HG02885 (cell line): ENCODE results near the gene INSYN2A.

Source experiments
- ATAC-seq: cut with Tn5 transposase; IDR thresholded peaks from one replicate; pipeline ENCODE4 v1.9.1; 2021; ENCODE audit warnings: mild to moderate bottlenecking; ENCODE audit not compliant: unreplicated experiment, poor library complexity

Gene INSYN2A

GRCh38 chr10:127196282-127197153 is at the start of gene INSYN2A:
TSS of gene INSYN2A (minus strand) at chr10:127196591. CDS start at chr10:127176395, 20,196 bp downstream.
- no peak for ATAC-seq

- ATAC-seq: no peak
Observed at GRCh38 chr10:127245456-127245855, 49.1 kb upstream of the INSYN2A start.

DNA sequence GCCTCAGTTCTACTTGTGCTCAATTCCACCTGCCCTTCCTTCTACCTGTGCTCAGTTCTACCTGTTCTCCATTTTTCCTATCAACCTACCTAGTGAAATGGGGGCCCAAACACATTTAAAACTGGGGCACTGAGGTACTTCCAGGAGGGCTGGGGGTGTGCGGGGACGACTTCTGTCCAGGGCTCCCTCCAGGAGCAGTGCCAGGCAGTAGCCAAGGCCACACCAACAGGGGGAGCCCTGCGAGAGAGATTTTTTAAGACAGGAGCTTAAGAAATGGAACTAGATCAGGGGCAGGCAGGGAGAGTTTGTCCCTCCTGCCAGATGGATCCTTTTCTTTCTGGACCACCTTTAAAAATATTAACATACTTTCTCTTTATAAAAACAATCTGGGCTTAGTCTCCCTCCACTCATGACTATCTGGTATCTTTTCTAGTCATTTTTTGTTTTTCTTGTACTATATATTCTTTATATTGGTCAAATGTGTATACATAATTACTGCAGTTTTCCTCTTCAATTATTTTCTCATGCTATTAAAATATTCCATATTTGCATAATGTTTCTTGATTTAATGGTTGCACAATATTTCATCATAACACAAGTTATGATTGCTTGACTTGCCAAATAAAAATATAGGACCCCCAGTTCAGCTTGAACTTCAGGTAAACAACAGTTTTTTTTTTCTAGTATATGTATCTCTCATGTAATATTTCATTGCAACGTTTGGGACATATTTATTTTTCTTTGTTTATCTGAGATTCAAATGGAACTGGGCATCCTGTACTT is 47.3 kb upstream of the INSYN2A start:
- ATAC-seq: no peak

GRCh38 chr10:127242914-127243313 is 46.5 kb upstream of the INSYN2A start:
- no peak for ATAC-seq

GRCh38 chr10:127236266-127236665 is 39.9 kb upstream of the INSYN2A start:
- no peak for ATAC-seq

DNA sequence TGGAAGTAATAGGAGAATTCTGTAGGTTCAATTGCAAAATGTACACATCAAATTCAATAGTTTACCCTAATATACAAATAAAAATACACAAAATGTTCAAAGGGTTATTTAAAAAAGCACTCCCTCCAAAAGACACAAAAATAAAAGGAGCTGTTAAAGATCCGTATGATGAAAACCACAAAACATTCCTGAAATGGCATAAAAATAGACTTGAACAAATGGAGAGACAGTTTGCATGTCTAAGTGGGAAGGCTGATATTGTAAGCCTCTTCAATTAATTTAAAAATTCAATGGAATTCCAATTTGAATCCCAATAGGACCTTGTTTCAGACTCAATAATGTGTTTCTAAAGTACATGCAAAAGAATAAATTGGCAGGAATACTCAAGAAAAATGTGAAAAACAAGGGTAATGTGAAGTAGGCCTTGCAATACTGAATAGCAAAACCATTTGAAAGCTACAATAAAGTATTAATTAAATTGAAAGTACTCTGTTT is 38.0 kb upstream of the INSYN2A start:
- no peak for ATAC-seq

DNA sequence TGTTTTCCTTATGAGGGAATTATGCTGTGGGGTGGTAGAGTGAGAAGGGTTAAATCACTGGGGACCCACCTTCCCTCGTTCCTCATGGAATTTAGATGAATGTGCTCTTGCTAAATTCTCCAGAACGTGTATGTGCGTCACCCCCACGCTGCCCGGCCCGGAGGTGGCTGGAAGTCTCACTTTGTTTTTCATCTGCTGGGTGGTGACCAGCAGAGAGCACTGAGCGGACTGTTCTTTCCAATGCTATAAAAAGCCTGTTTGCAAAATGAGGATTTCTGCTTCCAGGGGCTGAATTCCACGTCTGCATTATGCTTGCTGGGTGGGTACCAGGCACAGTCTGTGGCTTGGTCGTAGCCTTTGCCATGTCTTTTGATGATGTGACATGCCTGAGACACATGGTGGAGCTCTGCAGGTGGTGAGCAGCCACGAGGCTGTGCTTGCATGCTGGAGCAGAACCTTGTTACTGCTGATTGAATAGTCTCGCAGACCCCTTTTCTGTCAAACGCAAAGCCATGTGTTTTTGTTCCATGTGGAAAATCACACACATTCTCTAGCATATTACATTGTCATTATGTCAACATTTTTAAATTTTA is 31.9 kb upstream of the INSYN2A start:
- no peak for ATAC-seq

GRCh38 chr10:127227663-127228062 is 31.3 kb upstream of the INSYN2A start:
- ATAC-seq: no peak

DNA sequence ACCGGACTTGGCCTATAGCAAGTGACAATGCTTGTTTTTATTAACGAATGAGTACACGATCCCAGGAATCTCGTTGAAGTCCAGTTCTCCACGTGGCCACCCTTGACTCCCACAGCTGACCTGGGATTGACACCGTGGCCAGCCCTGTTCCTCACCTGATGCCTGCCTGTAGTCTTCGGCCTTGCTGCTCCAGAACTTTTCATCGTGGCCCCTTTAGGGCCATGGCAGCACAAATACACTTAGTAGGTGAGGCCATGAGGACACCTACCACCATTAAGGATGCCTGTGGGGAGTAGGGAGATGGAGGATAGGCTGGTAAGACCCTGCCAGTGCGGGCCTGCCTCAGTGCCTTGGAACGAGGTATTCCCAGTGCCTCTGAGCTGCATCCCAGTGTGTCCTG is 30.6 kb upstream of the INSYN2A start:
- ATAC-seq: no peak

- no peak for ATAC-seq
Observed at GRCh38 chr10:127221281-127221680, 24.9 kb upstream of the INSYN2A start.

DNA sequence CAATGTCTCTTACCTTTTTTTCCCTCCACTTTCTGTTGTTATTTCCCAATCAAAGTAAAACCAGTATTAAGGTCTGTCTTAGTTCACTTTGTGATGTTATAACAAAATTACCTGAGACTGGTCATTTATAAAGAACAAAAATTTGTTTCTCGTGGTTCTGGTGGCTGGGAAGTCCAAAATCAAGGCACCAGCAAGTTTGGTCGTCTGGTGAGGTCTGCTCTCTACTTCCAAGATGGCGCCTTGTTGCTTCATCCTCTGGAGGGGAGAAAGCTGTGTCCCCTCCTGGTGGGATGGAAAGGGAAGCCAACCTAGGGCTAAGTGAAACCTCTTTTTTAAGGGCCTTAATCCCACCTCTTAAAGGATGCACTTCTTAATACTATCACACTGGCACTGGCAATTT is 22.3 kb upstream of the INSYN2A start:
- ATAC-seq: no peak

DNA sequence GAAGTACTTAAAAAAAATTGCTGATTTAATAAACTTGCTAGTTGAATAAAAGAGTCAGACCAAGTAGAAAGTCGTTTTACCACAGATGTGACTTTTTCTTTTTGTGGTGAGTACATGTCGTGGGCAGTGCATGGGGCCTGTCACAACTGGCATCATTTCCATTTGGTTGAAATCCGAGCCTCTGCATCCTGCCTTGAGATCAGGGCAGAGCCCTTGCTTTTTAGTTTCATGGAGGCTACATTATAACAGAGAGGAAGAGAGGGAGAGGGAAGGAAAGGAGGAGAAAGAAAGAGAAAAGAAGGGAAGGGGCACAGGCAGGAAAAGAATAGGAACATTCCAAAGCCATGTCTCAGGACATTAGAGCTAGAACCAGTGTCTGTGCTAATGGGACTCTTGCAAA is 20.4 kb upstream of the INSYN2A start:
- no peak for ATAC-seq

DNA sequence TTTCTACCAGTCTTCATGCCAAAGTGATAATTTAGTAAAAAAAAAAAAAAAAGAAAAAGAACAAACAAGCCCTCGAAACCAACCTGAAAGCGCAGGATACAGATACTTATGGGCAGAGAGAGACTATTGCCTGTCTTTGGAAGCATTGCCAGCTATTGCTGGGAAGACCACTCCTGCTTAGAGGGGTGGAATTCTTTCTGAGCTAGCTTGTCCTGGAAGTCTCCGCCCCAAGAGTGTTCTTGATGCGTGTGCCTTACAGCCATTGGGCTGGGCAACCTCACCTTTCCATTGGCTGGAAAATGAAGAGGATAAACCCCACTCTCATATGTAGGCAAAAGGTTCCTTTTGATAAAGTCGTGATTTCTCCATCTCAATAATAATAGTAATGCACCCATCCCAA is 19.9 kb upstream of the INSYN2A start:
- ATAC-seq: no peak

DNA sequence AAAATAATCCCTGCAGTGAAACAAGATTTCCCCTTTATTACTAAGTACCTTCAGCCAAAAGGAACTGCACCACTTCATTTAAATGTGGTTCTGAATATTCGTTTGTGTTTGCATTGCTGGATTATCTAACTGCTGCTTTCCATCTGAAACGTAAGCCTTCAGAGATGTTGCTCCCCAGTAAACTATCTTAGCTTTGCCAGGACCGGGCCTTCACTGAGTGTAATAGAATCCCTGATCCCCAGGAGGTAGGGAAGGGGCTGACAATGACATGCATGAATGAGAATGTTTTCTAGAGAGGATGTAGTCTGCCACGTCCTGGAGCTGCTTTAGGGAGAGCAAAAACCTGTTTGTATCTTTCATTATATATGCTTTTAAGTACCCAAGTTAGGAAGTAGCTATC is 19.5 kb upstream of the INSYN2A start:
- ATAC-seq: no peak

GRCh38 chr10:127210936-127211466 is 14.6 kb upstream of the INSYN2A start:
- no peak for ATAC-seq

GRCh38 chr10:127207081-127207480 is 10.7 kb upstream of the INSYN2A start:
- ATAC-seq: no peak

DNA sequence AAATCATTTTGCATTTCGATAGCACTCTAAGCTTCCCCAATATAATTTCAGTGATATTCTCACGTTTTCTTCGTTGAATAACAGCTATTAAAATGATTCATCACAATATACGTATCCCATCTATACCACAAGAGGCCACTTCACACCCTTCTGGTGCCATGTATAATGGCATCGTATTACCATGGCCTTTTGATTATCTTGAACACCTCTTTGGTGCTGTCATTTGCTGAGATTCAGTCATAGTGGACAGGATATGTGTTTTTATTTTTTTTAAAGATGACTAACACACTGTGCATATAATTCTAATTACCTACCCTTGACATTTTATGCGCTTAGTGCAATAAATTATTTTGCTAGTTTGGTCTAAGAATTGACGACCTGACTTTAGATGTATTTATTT is 6.7 kb upstream of the INSYN2A start:
- no peak for ATAC-seq

DNA sequence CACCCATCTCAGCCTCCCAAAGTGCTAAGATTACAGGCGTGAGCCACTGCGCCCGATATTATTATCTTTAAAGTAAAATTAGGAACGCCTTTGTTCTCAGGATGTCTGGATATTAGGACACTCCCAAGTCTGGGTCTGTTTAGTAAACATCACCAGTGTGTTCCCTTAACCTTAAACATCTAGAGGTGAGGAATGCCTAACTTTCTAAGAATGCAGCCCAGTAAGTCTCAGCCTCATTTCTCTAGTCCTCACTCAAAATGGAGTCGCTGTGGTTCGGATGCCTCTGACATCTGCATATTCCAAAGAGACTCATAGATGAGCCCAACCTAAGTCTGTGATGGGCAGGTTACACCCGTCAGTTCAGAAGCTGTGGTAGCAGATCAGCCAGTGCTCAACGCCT is 4.3 kb upstream of the INSYN2A start:
- ATAC-seq: no peak

DNA sequence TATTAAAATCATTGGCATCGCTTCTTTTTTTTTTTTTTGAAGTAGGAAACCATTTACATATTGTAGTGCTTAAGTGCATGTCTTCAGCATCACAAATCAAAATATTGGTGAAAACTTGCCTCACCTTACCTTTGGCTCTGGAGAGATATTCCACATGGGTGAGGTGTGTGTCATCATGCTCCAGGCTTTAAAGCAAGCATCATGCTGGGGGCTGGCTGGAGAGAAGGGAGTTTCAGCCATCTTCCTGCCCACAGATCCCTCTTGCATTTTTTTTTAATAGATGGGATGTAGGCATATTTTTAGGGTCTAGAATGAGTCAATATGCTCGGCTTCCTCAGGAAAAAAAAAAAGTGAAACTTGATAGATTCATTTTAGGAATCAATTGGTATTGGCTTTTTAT is 2.3 kb upstream of the INSYN2A start:
- no peak for ATAC-seq

GRCh38 chr10:127198307-127198706 is 1.9 kb upstream of the INSYN2A start:
- ATAC-seq: no peak

GRCh38 chr10:127197154-127197432 is 702 bp upstream of the INSYN2A start:
- ATAC-seq: no peak
